NCI-H345 (cell line): ENCODE measurements around the gene MT1M.
"Not testable (repeated sequence)": the region's sequence is repeated elsewhere in the genome, so short reads cannot be mapped to it uniquely, and the experiment has no call there.

Experiments used
- DNase-seq: peaks from one replicate; lab custom pipeline; 2025; lab: John Stamatoyannopoulos, UW

The MT1M gene

DNA sequence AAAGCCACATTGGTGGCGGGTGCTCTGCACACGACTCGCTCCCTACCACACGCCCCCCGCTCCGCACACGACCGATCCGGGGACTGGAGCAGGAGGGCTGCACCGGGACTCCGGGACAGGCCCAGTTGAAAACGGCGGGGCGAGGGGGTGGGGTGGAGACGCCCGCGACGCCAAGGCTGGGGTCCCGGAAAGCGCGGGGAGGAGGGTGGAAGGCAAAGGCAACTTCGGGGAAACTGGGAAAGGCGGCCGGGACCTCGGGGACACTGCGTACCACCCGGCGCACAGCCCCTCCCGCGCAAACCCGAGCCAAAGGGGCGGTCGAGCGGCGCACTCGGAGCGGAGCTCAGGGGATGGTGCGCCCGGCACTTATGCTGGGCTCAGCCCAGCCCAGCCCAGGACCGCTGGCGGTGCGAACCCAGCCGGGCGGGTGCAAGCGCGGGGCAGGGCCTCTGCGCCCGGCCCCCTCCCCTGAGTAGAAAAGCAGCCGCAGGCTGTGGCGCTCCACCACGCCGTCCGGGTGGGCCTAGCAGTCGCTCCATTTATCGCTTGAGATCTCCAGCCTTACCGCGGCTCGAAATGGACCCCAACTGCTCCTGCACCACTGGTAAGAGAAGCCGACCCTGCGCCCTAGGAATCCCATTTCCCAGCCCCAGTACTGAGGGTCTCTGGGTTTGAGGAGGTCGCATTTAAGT, at the start of gene MT1M:
Gene MT1M, plus strand, starts transcription at position 504 of the 692 bp plus-strand sequence. Its CDS starts 73 bp downstream, at position 577.
- DNase-seq, result no peak

DNA sequence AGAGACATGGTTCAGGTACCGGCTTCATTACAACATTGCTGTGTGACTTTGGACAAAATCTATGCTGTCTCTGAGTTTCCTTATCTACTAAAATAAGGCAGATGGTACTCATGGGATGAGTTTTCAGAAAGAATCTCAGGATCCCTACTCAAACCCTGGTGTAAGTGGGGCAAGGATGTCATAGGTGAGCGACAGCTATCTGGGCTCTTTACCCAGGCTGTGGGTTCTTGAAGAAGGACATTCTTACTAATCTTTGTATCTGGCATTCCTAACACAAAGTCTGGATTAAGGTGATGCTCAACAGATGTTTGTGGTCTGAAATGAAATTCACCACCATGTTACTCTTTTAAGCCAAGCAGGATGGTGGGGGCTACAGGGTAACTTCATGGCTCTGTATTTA, 49.5 kb upstream of the MT1M start:
- DNase-seq, result not testable (repeated sequence)

DNA sequence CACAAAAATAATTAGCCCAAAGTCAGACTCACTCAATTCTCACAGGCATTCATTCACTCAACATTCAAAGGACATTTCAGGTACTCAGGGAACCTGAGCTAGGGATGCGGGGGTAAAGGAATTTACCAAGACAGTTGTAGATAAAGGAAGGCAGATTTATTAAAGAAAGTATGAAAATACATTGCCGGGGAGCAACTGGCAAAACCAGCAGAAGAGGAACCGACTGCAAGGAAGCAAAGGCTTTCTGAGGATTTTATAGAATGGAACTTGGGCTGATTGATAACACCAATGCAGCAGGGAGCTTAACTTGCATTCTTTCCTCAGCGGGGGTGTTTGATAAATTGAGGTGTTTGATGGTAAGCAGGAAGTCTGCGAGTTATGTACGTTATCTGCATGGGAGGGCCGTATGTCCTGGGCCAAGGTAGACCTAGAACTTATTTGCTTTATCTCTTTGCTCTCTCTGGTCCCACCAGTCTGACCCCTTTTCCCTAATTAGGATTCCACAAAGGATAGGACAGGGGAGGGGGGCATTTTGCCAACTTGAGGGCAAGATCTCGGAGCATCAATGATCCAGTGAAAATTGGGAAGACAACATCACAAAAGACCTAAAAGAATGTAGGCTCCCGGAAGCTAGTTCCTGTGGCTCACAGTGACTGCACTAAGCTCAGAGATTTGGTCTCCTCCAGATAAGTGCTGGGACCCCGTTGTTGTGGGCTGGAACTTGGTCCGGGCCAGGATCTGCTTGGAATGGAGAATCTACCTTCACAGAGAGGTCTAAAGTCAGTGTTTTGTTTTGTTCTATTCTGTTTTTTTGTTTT, 48.9 kb upstream of the MT1M start:
- no peak for DNase-seq

DNA sequence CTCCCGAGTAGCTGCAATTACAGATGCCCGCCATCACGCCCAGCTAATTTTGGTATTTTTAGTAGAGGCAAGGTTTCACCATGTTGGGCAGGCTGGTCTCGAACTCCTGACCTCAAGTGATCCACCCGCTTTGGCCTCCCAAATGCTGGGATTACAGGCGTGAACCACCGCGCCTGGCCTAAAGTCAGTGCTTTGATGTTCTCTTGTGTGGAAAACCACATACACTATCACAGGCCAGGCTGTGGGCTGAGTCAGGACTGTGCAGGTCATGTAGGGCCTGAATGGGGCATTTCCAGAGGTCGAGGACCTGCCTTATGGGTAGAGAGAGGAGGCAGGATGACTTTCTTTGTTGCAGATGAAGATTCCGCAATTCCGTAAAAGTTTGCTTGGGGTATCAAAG, 48.2 kb upstream of the MT1M start:
- DNase-seq, result no peak

DNA sequence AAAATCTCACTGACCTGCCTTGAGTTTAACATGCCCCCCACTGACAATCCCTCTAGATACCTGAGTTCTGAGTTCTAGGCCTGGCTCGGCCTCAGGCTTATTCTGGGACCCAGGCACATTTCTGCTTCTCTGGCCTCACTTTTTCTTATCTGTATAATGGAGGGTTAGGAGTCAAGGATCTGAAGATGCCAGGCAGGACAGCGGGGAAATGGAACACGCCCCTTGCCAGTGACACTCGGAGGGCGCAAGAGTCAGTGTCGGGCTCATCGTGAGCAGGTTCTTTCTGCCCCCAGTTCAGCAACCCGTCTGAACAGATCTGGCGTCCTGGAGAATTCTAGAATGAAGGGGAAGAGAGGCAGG, 43.7 kb upstream of the MT1M start:
- no peak for DNase-seq

DNA sequence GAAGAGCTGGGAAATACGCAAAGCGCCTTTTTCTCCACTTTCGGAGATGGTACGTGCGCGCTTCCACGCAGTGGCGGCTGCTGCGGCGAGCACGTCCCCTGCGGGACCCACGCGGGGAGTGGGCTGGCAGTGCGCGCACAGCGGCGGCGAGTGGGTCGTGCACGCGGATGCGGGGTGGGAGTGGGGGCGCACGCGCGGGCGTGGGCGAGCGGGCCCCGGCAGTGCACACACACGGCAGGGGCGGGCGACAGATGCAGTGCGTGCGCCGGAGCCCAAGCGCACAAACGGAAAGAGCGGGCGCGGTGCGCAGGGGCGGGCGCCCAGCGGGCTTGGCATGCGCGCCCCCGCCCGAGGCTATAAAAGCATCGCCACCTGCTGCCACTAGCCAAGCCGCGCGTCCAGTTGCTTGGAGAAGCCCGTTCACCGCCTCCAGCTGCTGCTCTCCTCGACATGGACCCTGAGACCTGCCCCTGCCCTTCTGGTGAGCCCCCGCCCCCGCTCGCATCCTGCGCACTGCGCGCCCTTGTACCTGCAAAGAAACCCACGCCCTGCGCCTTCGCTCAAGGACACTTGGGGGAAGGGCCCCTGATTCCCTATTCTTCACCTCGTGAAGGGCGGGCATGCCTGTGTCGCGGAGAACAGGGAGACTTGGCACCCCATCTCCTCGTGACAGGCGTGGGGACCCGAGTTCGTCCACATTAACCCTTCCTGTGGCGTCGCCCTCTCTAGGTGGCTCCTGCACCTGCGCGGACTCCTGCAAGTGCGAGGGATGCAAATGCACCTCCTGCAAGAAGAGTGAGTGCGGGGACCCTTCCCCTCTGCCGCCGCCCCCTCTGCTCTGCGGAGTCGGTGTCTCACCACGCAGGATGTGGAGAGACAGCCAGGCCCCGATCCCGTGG, 43.1 kb upstream of the MT1M start, which contains the start of gene MT3:
Gene MT3, plus strand, starts transcription at position 388 of the 899 bp plus-strand sequence. Its CDS starts 63 bp downstream, at position 451.
- peak; percentile 55 for DNase-seq

DNA sequence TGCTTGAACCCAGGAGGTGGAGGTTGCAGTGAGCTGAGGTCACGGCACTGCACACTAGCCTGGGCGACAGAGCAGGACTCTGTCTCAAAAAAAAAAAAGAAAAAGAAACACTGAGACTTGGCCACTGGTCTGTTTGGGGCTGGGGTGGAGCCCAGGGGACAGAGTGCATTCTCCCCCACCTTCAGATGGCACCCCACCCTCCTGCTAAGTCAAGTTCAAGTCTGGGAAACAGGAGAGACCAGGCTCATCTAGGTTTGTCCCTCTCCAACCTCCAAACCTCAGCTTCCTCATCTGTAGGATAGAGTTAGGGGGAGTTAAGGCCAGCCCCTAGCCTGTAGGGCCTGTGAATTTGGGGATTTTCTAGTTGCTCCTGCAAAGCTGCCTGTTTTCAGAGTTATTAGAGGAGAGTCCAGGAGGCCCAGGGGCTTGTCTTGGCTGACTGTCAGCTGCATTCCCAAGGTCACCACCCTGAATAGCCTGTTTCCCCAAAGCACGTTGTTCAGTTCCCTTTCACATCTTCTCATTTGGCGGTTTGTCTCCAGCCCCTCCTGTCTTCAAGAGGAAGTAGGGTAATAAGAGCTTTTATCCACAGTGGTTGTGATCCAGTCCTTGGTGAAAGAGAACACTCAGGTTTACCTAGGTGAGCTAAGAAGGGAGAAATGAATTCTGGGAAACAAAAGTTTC, 40.9 kb upstream of the MT1M start:
- no peak for DNase-seq

DNA sequence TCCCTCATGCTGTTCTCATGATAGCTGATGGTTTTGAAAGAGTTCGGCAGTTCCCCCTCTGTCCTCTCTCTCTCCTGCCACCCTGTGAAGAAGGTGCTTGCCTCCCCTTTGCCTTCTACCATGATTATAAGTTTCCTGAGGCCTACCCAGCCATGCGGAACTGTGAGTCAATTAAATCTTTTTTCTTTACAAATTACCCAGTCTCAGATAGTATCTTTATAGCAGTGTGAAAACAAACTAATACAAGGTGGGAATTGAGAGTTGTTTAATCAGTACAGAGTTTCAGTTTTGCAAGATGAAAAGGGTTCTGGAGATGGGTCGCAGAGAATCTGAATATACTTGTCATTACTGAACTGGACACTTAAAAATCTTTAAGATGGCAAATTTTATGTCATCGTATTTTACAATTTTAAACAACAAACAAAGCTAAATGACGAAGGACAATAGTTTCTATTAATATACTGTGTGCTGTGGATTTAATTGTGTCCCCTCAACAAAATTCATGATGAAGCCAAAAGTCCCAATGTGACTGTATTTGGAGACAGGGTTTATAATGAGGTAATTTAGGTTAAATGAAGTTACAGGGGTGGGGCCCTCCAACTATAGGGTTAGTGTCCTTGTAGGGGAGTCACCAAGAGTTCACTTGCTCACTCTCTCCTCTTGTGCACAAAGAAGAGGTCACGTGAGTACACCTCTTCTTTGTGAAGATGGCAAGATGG, 38.7 kb upstream of the MT1M start:
- DNase-seq, result no peak

DNA sequence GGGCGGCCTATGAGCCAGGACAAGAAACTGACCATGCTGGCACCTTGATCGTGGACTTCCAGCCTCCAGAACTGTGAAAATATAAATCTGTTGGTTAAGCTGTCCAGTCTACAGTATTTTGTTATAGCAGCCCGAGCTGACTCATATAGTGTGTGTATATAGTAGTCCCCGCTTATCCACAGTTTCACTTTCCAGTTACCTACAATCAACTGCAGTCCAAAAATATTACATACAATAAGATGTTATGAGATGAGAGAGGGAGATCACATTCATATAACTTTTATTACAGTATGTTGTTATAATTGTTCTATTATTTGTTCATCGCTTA, 38.2 kb upstream of the MT1M start:
- no peak for DNase-seq

DNA sequence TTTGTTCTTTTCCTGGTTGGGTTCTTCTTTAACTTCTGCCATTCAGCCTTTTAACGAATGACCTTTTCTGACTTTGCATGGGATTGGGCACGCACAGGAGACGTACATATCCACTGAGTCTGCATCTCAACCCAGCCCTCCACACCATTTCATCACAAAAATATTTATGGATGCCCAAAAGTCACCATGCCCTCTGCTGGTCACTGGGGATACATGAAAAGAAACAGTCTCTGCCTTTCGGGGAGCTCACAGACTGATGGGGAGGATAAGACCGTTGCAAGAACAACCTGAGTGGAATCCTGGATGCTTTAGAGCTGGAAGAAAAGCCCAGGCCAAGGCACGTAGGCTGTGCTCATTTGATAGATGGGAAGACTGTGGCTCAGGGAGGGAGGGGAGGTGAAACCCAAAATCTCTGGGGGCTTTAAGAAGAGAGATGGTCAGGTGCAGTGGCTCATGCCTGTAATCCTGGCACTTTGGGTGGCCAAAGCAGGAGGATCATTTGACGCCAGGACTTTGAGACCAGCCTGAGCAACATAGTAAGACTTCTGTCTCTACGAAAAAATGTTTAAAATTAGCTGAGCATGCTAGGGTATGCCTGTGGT, 32.0 kb upstream of the MT1M start:
- DNase-seq, result peak; percentile 14

DNA sequence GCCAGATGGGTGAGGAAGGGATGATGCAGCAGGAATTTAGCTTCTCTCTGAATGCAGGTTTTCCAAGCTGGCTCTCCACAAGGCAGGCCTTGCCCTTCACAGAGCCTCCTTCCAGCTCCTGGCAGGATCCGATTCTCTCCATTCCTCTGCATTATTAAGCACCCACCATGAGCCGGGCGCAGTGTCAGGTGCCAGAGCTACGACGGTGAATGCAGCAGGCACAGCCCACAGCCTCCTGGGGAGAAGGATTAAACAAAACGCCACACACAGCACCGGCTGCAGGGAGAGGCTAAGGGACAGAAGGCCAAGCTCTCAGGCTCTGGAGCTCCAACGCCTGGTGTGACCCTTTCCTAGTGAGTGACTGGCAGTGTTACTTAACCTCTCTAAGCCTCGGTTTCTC, 31.1 kb upstream of the MT1M start:
- peak; percentile 11 for DNase-seq

DNA sequence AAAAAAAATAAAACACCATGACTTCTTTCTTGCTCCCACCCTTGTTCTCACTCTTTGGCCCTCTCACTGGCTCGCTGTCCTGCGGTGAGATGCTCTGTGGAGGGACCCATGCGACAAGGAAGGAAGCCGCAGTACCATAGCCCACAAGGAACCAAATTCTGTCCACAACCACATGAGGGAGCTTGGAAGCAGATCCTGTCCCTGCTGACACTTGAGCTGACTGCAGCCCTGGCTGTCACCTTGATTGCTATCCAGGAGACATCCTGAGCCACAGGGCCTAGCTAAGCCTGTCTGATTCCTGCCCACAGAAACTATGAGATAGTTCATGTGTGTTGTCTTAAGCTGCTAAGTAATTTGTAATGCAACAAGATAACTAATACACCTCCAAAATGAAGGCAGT, 28.9 kb upstream of the MT1M start:
- peak; percentile 40 for DNase-seq

DNA sequence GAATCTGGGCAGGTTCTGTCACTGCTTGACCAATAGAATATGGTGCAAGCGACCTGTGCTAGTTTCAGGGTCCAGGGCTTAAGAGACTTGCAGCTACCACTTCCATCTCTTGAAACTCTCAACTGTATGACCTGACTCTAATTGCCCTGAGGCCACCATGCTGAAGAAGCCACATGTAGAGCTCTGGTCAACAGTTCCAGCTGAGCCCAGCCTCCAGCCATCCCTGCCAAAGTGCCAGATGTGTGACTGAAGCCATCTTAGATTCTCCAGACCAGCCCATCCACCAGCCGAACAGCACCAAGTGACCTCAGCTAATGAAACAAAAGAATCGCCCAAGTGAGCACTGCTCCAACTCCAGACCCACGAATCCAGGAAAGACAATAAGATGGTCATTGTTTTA, 27.5 kb upstream of the MT1M start:
- no peak for DNase-seq

DNA sequence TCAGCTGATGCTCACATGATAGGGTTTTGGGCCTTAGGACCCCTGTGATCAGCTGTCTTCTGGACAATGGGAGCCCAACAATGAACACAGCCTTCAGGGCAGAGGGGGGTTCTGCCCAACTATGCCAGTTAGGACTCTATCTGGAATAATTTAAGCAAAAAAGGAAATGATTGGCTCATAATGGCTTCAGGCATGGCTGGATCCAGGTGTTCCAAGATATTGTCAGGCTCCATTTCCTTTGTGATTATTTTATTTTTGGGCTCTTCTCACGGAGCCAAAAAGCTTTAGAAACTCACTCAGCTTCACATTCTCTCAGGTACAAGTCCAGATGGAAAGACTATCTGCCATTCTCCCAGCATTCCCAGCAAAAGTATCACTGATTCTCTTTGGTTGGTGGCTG, 27.0 kb upstream of the MT1M start:
- no peak for DNase-seq

DNA sequence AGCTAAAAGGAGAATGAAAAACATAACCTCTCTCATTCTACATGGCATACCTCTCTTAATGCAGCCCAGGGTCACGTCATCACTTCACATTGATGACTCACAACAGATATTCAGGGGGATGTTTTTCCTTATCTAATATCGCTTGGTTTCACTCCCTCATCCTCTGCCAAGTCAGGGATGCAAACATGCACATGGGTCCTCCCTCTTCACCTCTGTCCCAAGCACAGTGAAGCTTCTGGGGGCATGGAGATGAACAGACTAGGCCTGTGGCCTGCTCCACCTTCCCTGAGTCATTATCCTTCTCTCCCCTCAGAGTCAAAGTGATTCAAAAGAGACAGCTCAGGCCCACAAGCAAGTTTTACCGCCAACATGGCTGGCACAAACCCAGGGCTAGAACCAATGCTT, 26.4 kb upstream of the MT1M start:
- no peak for DNase-seq

DNA sequence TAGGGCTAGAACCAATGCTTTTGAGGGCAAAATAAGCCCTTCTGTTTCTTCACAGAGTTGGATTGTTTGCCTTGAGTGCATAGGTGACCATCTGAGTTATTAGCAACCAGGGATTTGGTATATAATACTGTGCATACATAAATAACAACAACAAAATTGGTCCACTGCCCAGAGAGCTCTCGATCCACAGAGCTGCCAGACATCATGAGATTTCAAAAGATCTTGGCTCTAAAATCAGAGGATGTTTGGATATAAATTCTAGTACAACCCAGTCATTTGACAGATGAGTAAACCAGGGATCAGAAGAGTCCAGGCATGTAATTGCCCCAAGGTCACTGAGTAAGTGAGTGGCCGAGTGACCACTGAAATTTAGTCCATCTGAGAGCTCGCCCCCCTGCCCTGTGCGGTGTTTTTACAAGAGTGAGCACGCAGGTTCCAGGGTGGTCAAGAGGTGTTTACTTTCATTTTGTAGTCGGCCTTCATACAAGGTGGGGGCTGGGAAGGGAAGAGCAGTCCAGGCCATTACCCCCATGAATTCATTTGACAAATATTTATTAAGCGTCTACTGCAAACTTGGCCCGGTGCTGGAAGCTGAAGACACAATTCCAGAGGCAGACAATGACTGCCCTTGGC, 25.9 kb upstream of the MT1M start:
- DNase-seq, result no peak

DNA sequence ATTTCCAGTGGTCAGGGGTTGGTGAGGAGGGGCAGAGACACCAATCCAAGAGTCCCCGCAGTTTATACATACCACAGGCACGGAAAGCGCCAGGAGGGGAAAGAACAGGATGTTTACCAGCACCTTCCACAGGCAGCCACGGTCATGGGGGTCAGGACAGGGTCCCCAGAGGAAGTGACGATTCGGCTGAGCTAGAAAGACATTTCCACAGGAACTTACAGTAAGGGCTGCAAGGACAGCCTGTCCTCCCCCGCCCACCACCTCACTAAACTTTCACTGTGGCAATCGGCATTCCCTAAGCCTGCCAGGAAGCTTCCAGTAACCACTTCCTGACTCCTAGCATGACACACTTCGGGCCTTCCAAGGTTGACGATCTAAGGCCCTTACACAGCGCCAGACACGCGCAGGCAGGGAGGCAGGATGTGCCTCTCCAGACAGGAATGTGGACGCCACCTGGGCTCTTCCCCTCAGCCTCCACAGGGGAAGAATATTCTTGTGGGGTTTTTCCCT, 25.3 kb upstream of the MT1M start:
- DNase-seq, result no peak

DNA sequence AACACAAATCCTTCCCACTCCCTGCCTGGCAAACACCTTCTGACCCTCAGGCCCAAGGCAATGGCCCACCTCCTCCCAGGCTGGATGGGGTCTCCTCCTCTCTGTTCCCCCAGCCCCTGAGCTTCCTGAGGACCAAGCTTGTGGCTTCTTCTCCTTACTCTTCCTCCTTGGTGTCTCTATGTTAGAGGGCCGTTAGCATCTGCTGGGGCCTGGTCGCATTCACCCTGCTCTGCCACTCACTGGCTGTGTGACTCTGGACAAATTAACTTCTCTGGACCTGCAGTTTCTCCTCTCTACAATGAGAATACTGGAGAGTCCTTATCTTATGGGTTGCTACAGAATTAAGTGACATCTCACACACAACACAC, 24.8 kb upstream of the MT1M start:
- DNase-seq, result no peak

DNA sequence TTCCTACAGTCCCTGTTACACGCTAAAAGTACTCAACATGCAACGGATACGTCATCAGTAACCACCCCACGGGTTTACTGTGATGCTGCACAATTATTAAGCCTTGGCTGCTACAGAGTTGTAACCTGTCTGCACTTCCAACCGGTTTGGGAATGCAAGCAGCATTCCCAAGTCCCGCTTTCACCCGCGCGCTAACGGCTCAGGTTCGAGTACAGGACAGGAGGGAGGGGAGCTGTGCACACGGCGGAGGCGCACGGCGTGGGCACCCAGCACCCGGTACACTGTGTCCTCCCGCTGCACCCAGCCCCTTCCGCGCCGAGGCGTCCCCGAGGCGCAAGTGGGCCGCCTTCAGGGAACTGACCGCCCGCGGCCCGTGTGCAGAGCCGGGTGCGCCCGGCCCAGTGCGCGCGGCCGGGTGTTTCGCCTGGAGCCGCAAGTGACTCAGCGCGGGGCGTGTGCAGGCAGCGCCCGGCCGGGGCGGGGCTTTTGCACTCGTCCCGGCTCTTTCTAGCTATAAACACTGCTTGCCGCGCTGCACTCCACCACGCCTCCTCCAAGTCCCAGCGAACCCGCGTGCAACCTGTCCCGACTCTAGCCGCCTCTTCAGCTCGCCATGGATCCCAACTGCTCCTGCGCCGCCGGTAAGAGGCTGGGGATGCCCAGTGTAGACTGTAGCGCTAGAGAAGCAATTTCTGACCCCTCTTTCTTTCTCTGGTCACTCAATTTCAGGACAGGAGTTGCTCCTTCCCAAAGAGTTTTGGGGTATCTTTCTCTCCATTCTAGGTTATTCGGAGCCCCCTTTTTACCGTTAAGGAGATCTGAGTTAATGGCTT, 24.2 kb upstream of the MT1M start, which contains the start of gene MT2A:
Gene MT2A, plus strand, starts transcription at position 542 of the 833 bp plus-strand sequence. Its CDS starts 72 bp downstream, at position 614.
- peak; percentile 89 for DNase-seq
